ENCODE measurements around the gene PTPRN2.

- TF ChIP-seq EZH2 (IDR thresholded peaks at IDR 0.05; ENCODE audit: low read depth) (no peak), CTCF (conservative IDR thresholded peaks at IDR 0.05) (no peak)
These were observed 699.0 kb downstream of the PTPRN2 start for GRCh38 chr7:157888579-157888978.

All from PC-9 (cell line).